Suprapubic skin (tissue), 4 donors: Measurements from ENCODE around the gene DENND6B. TPM values are rescaled to one million over a fixed set of nuclear protein-coding genes. Genes with fewer than 3 reads are reported as not detected.

Experiments used
- DNase-seq, 2 donors: peaks; one replicate each; pipeline ENCODE4 v3.0.0-alpha.2; 2019; ENCODE audit warnings: low spot score in 2 of 2
- H3K27ac ChIP-seq: fragments of 200-600 bp; sonication (generic); one replicate; pipeline ENCODE4 v1.5.1; 2019
- H3K27me3 ChIP-seq: fragments of 200-600 bp; sonication (generic); one replicate; pipeline ENCODE4 v1.5.1; 2019
- H3K36me3 ChIP-seq: fragments of 200-600 bp; sonication (generic); one replicate; pipeline ENCODE4 v1.5.1; 2019
- H3K4me1 ChIP-seq: fragments of 200-600 bp; sonication (generic); one replicate; pipeline ENCODE4 v1.5.1; 2019
- H3K4me3 ChIP-seq: fragments of 200-600 bp; sonication (generic); one replicate; pipeline ENCODE4 v1.5.1; 2019; ENCODE audit warnings: mild to moderate bottlenecking
- H3K9me3 ChIP-seq: fragments of 200-600 bp; sonication (generic); one replicate; pipeline ENCODE4 v1.5.1; 2019
- CTCF ChIP-seq, 2 donors: fragments of 200-600 bp in 1 of 2; fragments of 450-650 bp in 1 of 2; sonication (generic) in 1 of 2; IDR thresholded peaks; one replicate each; pipeline ENCODE4 v1.5.1; 2016 to 2019; ENCODE audit warnings: antibody characterized with exemption in 2 of 2, mild to moderate bottlenecking in 1 of 2, moderate library complexity in 1 of 2
- EP300 ChIP-seq: sonication (generic); formaldehyde crosslinking; IDR thresholded peaks from one replicate; pipeline ENCODE4 v1.6.1; 2017; ENCODE audit warnings: antibody characterized with exemption
- POLR2A ChIP-seq, 2 donors: fragments of 450-650 bp; IDR thresholded peaks; one replicate each; pipeline ENCODE4 v1.6.1; 2017; ENCODE audit warnings: antibody characterized with exemption in 2 of 2, mild to moderate bottlenecking in 2 of 2, moderate library complexity in 2 of 2
- POLR2AphosphoS5 ChIP-seq, 3 donors: sonication (generic); formaldehyde crosslinking; IDR thresholded peaks; one replicate each; pipeline ENCODE4 v1.6.1; 2017; ENCODE audit warnings: antibody characterized with exemption in 3 of 3
- WGBS: methylation state at CpG from one replicate; pipeline ENCODE4 v1.1.5; 2018; 5-methylcytosine and 5-hydroxymethylcytosine counted together
- total RNA-seq, 4 donors: library from RNA; depleted of rRNA; stranded (reverse); fragments of >200 nt; gene quantifications; one replicate each; pipeline ENCODE4 v1.1.0, GENCODE V29; 2016

Gene DENND6B
- total RNA-seq, 4 donors from 2014 or later: 3.3 to 5.4 (median 3.4) TPM

GRCh38 chr22:50272044-50272802 lies 54.6 kb downstream of the DENND6B start:
- WGBS: 55% methylated on average over 11 of the region's 26 CpGs
- Histone ChIP-seq H3K4me3 (peak overlapping the region; percentile 63), H3K27me3 (peaks cover 3% of the 10 kb centered on the region), H3K4me1 (peaks cover 62% of the 10 kb centered on the region), H3K36me3 (peaks cover 25% of the 10 kb centered on the region), H3K9me3 (no peaks in the 10 kb centered on the region), H3K27ac (no peak overlapping the region)
- no peak for DNase-seq
- TF ChIP-seq POLR2A (IDR thresholded peaks at IDR 0.05) (no peak), POLR2AphosphoS5 (IDR thresholded peaks at IDR 0.05) (no peak)

GRCh38 chr22:50271519-50271970 lies 55.3 kb downstream of the DENND6B start:
- Histone ChIP-seq H3K4me3 (peak overlapping the region; percentile 63), H3K27me3 (peaks cover 10% of the 10 kb centered on the region), H3K36me3 (peaks cover 18% of the 10 kb centered on the region), H3K9me3 (no peaks in the 10 kb centered on the region), H3K27ac (no peak overlapping the region), H3K4me1 (peaks cover 64% of the 10 kb centered on the region)
- TF ChIP-seq POLR2A (IDR thresholded peaks at IDR 0.05) (no peak), EP300 (no peak), CTCF (IDR thresholded peaks at IDR 0.05) (no peak), POLR2AphosphoS5 (IDR thresholded peaks at IDR 0.05) (no peak)
- WGBS: 0% methylated on average over 14 of the region's 45 CpGs
- DNase-seq: no peak

- DNase-seq: peak in 1 of 2 donors; percentile 89
- H3K36me3 ChIP-seq: peaks cover 11% of the 10 kb centered on the region
- H3K9me3 ChIP-seq: no peaks in the 10 kb centered on the region
- H3K27ac ChIP-seq: peak overlapping the region; percentile 29
- peaks cover 12% of the 10 kb centered on the region for H3K27me3 ChIP-seq
- peak overlapping the region; percentile 63 for H3K4me3 ChIP-seq
- TF ChIP-seq EP300 (no peak), POLR2A (IDR thresholded peaks at IDR 0.05) (no peak), POLR2AphosphoS5 (IDR thresholded peaks at IDR 0.05) (no peak), CTCF (IDR thresholded peaks at IDR 0.05) (no peak)
- peaks cover 64% of the 10 kb centered on the region for H3K4me1 ChIP-seq
- WGBS: 3% methylated on average over 29 of the region's 53 CpGs
Observed at GRCh38 chr22:50270666-50271394, 56.0 kb downstream of the DENND6B start.

- DNase-seq: no peak
- peak within 1 kb of the TSS; percentile 29 for H3K27ac ChIP-seq
- 0% methylated on average over 2 of the region's 92 CpGs for WGBS
- peak within 1 kb of the TSS; percentile 63 for H3K4me3 ChIP-seq
- TF ChIP-seq CTCF (IDR thresholded peaks at IDR 0.05) (no peak), POLR2AphosphoS5 (IDR thresholded peaks at IDR 0.05) (no peak), EP300 (no peak), POLR2A (IDR thresholded peaks at IDR 0.05) (no peak)
- H3K36me3 ChIP-seq: peaks cover 4% of the 10 kb centered on the region
- H3K9me3 ChIP-seq: no peaks in the 10 kb centered on the region
- H3K27me3 ChIP-seq: peaks cover 12% of the 10 kb centered on the region
- peaks cover 63% of the 10 kb centered on the region for H3K4me1 ChIP-seq
Observed at GRCh38 chr22:50269970-50270665, 56.7 kb downstream of the DENND6B start, which contains the start of gene MAPK11. Gene MAPK11, minus strand, starts transcription at chr22:50270380. Its CDS starts 88 bp downstream, at chr22:50270292.

- 12% methylated on average over 9 of the region's 18 CpGs for WGBS
- Histone ChIP-seq H3K9me3 (no peaks in the 10 kb centered on the region), H3K27me3 (peaks cover 12% of the 10 kb centered on the region), H3K27ac (no peak overlapping the region), H3K4me3 (peak overlapping the region; percentile 63), H3K36me3 (no peaks in the 10 kb centered on the region), H3K4me1 (peaks cover 59% of the 10 kb centered on the region)
- TF ChIP-seq POLR2AphosphoS5 (IDR thresholded peaks at IDR 0.05) (no peak), POLR2A (IDR thresholded peaks at IDR 0.05) (no peak), EP300 (no peak), CTCF (IDR thresholded peaks at IDR 0.05) (no peak)
- DNase-seq: no peak
Observed at GRCh38 chr22:50269573-50269969, 57.2 kb downstream of the DENND6B start.
